GM12873 (cell line): ENCODE data around the gene FOXJ3.

Source experiments
- CTCF ChIP-seq: IDR thresholded peaks from 2 replicates; pipeline ENCODE4 v1.5.1; 2012; ENCODE audit warnings: low read depth, mild to moderate bottlenecking, moderate library complexity, low read length, control low read depth; ENCODE audit not compliant: insufficient read depth; ENCODE audit errors: missing control alignments

Gene FOXJ3

GRCh38 chr1:42183957-42184268 is 151.1 kb downstream of the FOXJ3 start:
- no peak for TF ChIP-seq CTCF

- no peak for TF ChIP-seq CTCF
Observed at GRCh38 chr1:42183210-42183956, 151.7 kb downstream of the FOXJ3 start.

GRCh38 chr1:42181687-42182086 is 153.3 kb downstream of the FOXJ3 start:
- TF ChIP-seq CTCF = no peak

GRCh38 chr1:42179900-42180329 is 155.1 kb downstream of the FOXJ3 start:
- no peak for TF ChIP-seq CTCF

GRCh38 chr1:42179275-42179674 is 155.8 kb downstream of the FOXJ3 start:
- no peak for TF ChIP-seq CTCF

- no peak for TF ChIP-seq CTCF
Observed at GRCh38 chr1:42178249-42178648, 156.8 kb downstream of the FOXJ3 start.

GRCh38 chr1:42177541-42177981 is 157.5 kb downstream of the FOXJ3 start:
- TF ChIP-seq CTCF = no peak
